Natural killer cell (primary cell): ENCODE data around the gene KCNJ5. TPM values are rescaled to one million over a fixed set of nuclear protein-coding genes. Genes with fewer than 3 reads are reported as not detected.
A peak's percentile ranks its signal among the peaks of the same experiment; 100 is the strongest.

Experiments used
- ATAC-seq, 3 donors: fragments of 150-1000 bp in 2 of 3; fragments of 200-7000 bp in 1 of 3; cut with Tn5 transposase; 1 replicate in 1 of 3; 2 replicates in 2 of 3; pipeline ENCODE4 v1.10.0; 2021; ENCODE audit warnings: mild to moderate bottlenecking in 2 of 3, moderate library complexity in 2 of 3
- DNase-seq, 2 donors: peaks; one replicate each; pipeline versions ENCODE4 v3.0.0 to v3.0.0-alpha.2; 2013 to 2021; ENCODE audit warnings: mixed read lengths in 1 of 2
- H3K27ac ChIP-seq: one replicate; pipeline ENCODE4 v1.5.1; 2013; ENCODE audit warnings: mild to moderate bottlenecking, low read length
- H3K27me3 ChIP-seq: one replicate; pipeline ENCODE4 v1.6.1; 2013; ENCODE audit warnings: low read length; ENCODE audit not compliant: control insufficient read depth, insufficient read depth
- H3K36me3 ChIP-seq: one replicate; pipeline ENCODE4 v1.6.1; 2013; ENCODE audit warnings: low read length; ENCODE audit not compliant: control insufficient read depth, insufficient read depth
- H3K4me1 ChIP-seq: one replicate; pipeline ENCODE4 v1.6.1; 2013; ENCODE audit warnings: low read length; ENCODE audit not compliant: control insufficient read depth, insufficient read depth
- H3K4me3 ChIP-seq: one replicate; pipeline ENCODE4 v1.5.1; 2013; ENCODE audit warnings: low read length
- H3K9me3 ChIP-seq: one replicate; pipeline ENCODE4 v1.6.1; 2013; ENCODE audit warnings: low read length; ENCODE audit not compliant: control insufficient read depth, insufficient read depth
- H3K27ac Mint-ChIP-seq, 2 donors: one replicate each; pipeline ENCODE4 v1.8.0; 2022; ENCODE audit warnings: mild to moderate bottlenecking in 2 of 2, mixed read lengths in 2 of 2, moderate library complexity in 1 of 2
- H3K27me3 Mint-ChIP-seq, 2 donors: one replicate each; pipeline ENCODE4 v1.8.0; 2022; ENCODE audit warnings: low read depth in 2 of 2, mixed read lengths in 2 of 2
- H3K36me3 Mint-ChIP-seq: one replicate; pipeline ENCODE4 v1.8.0; 2022; ENCODE audit warnings: mixed read lengths
- H3K4me1 Mint-ChIP-seq, 2 donors: one replicate each; pipeline ENCODE4 v1.8.0; 2022; ENCODE audit warnings: mixed read lengths in 2 of 2
- H3K4me3 Mint-ChIP-seq: one replicate; pipeline ENCODE4 v1.8.0; 2022; ENCODE audit warnings: mild to moderate bottlenecking, moderate library complexity, mixed read lengths
- H3K9me3 Mint-ChIP-seq, 2 donors: one replicate each; pipeline ENCODE4 v1.8.0; 2022; ENCODE audit warnings: mixed read lengths in 2 of 2
- CTCF ChIP-seq: fragments of 200-600 bp; IDR thresholded peaks from one replicate; pipeline ENCODE4 v1.8.0; 2022; ENCODE audit warnings: antibody characterized with exemption
- WGBS: methylation state at CpG from one replicate; pipeline ENCODE4 v1.1.7; 2013; ENCODE audit warnings: missing lambda C conversion rate; ENCODE audit not compliant: insufficient coverage; 5-methylcytosine and 5-hydroxymethylcytosine counted together
- intact Hi-C: fragments of 100-400 bp; cut with micrococcal nuclease; formaldehyde crosslinking; loops from one replicate; pipeline ENCODE4 v1.14.2; 2022
- total RNA-seq, 4 donors: library from RNA; stranded (reverse); fragments of 120-200 nt in 1 of 4; gene quantifications; one replicate each; pipeline versions ENCODE4 v1.2.3 to v1.2.4, GENCODE V29; 2013 to 2022

KCNJ5 gene
- total RNA-seq, 3 donors from 2014 or later (not counting 1 experiment from before 2014, with no cell fraction given), result 0.09 to 0.18 (median 0.15) TPM

DNA sequence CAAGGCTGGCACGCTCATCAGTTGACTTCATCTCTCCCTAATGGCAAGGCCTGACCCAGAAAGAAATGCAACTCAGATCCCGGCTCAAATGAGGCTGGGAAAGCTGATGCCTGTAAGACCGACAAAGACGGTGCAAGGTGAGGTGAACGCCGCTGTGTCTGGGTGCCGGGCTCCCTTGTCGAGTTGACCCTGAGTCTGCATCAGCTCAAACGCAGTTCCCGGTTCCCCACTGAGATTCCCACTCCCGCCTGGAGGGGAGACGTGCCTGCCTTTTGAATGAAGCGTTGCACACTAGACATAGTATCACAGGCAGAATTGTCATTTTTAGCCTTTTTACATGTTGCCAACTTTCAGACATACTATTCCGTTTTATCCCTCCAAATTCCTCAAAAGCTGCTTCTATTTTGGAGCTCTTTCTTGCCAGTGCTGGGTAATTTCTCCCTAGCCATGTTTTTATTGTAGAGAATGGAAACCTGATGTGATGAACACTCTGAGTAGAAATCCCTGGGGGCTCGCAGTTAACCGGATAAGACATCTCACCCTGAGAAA, 52.3 kb downstream of the KCNJ5 start:
- no peak overlapping the region for H3K27ac Mint-ChIP-seq

DNA sequence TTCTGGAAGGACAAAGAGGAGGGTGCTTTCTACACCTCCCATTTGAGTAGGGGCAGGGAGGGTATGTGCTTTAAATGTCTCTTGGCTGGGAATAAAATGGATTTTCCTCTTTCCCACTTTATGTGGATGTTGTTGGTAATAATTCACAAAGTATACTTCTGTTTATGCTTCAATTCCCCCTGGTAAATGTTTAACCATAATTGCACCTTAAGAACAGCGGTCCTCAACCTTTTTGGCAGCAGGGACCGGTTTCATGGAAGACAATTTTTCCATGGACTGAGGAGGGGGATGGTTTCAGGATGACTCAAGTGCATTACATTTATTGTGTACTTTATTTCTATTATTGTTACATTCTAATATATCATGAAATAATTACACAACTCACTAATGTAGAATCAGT, 55.5 kb downstream of the KCNJ5 start:
- Histone ChIP-seq H3K27me3 (peaks cover 5% of the 10 kb centered on the region), H3K36me3 (no peaks in the 10 kb centered on the region), H3K27ac (no peak overlapping the region), H3K9me3 (no peaks in the 10 kb centered on the region), H3K4me1 (no peaks in the 10 kb centered on the region), H3K4me3 (no peak overlapping the region)
- Mint-ChIP-seq H3K27me3 (peaks cover 15 to 50% of the 10 kb centered on the region in 2 donors), H3K9me3 (no peaks in the 10 kb centered on the region), H3K27ac (no peak overlapping the region), H3K4me3 (no peak overlapping the region), H3K4me1 (no peaks in the 10 kb centered on the region), H3K36me3 (no peaks in the 10 kb centered on the region)
- ATAC-seq (no peak), DNase-seq (no peak)
- WGBS, result no CpG with 5 or more reads among the region's 2 CpGs
- intact Hi-C loops, result no loop called here
- TF ChIP-seq CTCF, result no peak

More for the DNA sequence above, 52.3 kb downstream of the KCNJ5 start:
- WGBS, result 92% methylated on average over 16 of the region's 16 CpGs
- Histone ChIP-seq H3K27me3 (no peaks in the 10 kb centered on the region), H3K36me3 (no peaks in the 10 kb centered on the region), H3K9me3 (no peaks in the 10 kb centered on the region), H3K4me1 (no peaks in the 10 kb centered on the region), H3K27ac (no peak overlapping the region), H3K4me3 (no peak overlapping the region)
- ATAC-seq (no peak), DNase-seq (no peak)
- Mint-ChIP-seq H3K9me3 (no peaks in the 10 kb centered on the region), H3K4me1 (no peaks in the 10 kb centered on the region), H3K27me3 (peaks cover 15 to 36% of the 10 kb centered on the region in 2 donors), H3K36me3 (no peaks in the 10 kb centered on the region), H3K4me3 (no peak overlapping the region)
- intact Hi-C loops, result no loop called here
- no peak for TF ChIP-seq CTCF

DNA sequence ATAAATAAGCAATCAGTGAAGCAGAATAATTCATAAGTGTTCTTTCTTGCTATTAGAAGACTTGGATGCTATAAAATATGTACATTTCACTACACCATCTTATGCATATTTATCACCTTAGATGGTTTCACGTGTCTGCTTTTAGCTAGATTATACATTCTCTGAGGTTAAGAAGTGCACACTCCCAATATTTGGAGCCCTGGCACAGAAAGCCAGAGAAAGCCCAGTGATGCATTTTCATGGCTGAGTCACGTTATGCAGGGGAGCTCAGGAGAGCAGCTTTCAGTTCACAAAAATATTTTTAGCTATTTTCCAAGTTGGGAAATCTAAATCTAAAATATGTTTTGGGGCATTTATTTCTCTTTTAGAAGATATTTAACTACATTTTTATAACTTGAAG, 56.6 kb downstream of the KCNJ5 start:
- Mint-ChIP-seq H3K36me3 (no peaks in the 10 kb centered on the region), H3K27ac (no peak overlapping the region), H3K4me3 (no peak overlapping the region), H3K27me3 (peaks cover 16 to 50% of the 10 kb centered on the region in 2 donors), H3K4me1 (no peaks in the 10 kb centered on the region), H3K9me3 (no peaks in the 10 kb centered on the region)
- ATAC-seq (no peak), DNase-seq (no peak)
- Histone ChIP-seq H3K4me3 (no peak overlapping the region), H3K36me3 (no peaks in the 10 kb centered on the region), H3K27me3 (peaks cover 5% of the 10 kb centered on the region), H3K4me1 (no peaks in the 10 kb centered on the region), H3K9me3 (no peaks in the 10 kb centered on the region), H3K27ac (no peak overlapping the region)
- no peak for TF ChIP-seq CTCF
- WGBS, result 90% methylated on average over 2 of the region's 2 CpGs
- intact Hi-C loops, result no loop called here

- Mint-ChIP-seq H3K27ac (no peak overlapping the region), H3K4me3 (no peak overlapping the region), H3K36me3 (no peaks in the 10 kb centered on the region), H3K9me3 (no peaks in the 10 kb centered on the region), H3K4me1 (no peaks in the 10 kb centered on the region), H3K27me3 (peaks cover 22 to 54% of the 10 kb centered on the region in 2 donors)
- Histone ChIP-seq H3K27me3 (peaks cover 5% of the 10 kb centered on the region), H3K27ac (no peak overlapping the region), H3K9me3 (no peaks in the 10 kb centered on the region), H3K4me1 (no peaks in the 10 kb centered on the region), H3K36me3 (no peaks in the 10 kb centered on the region), H3K4me3 (no peak overlapping the region)
- no peak for TF ChIP-seq CTCF
- ATAC-seq, result peak in 1 of 3 donors; percentile 36
- DNase-seq, result no peak
- intact Hi-C loops, result no loop called here
- WGBS, result 36% methylated on average over 3 of the region's 3 CpGs
These were observed 57.4 kb downstream of the KCNJ5 start for GRCh38 chr11:128948583-128948982.
